G401 (cell line): ENCODE data around the gene MUC5B. TPM values are rescaled to one million over a fixed set of nuclear protein-coding genes. Genes with fewer than 3 reads are reported as not detected.
"Not testable (repeated sequence)": the region's sequence is repeated elsewhere in the genome, so short reads cannot be mapped to it uniquely, and the experiment has no call there.

Source experiments
- DNase-seq: peaks from one replicate; pipeline ENCODE4 v3.0.0-alpha.2; 2015; ENCODE audit warnings: low spot score
- in situ Hi-C: cut with HindIII; loops from 2 replicates; pipeline ENCODE4 v1.10.0; 2016; ENCODE audit warnings: low sequenced_read_pairs, mixed read lengths
- total RNA-seq: library from RNA; depleted of rRNA; stranded (reverse); fragments of >200 nt; shearing (Covaris generic); gene quantifications from 2 replicates; pipeline ENCODE4 v1.2.3, GENCODE V29; 2014

MUC5B gene
- total RNA-seq, 1 experiment from 2014 or later = not detected

DNA sequence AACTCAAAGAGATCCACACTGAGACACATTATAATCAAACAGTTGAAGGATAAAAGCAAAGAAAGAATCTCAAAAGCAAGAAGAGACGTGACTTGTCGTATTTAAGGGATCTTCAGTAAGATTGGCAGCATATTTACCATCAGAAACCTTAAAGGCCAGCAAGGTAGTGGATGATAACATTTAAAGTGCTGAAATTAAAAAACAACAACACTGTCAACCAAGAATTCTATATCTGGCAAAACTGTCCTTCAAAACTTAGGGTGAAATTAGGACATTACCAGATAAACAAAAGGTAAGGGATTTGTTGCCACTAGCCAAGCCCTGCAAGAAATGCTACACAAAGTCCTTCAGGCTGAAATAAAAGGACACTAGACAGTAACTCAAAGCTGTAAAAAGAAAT is 11.0 kb upstream of the MUC5B start:
- in situ Hi-C loops = no loop called here
- DNase-seq = no peak

- DNase-seq, in situ Hi-C loops: not testable (repeated sequence)
Observed at GRCh38 chr11:1215826-1216225, 7.0 kb upstream of the MUC5B start.

DNA sequence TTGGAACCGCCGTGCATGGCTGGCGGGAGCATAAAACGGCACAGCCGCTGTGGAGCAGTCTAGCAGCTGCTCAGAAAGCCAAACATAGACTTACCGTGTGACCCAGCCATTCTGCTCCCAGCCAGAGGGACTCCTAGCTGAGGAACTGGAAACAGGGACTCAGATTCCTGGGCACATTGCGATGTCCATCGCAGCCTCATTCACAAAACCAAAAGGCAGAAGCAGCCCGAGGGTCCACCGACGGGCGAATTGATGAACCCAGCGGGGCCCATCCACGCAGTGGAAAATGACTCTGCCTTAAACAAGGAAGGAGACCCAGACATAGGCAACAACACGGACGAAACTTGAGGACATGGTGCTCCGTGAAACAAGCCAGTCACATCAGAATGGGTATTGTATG is 5.7 kb upstream of the MUC5B start:
- in situ Hi-C loops = no loop called here

GRCh38 chr11:1218256-1218787 is 4.5 kb upstream of the MUC5B start:
- no peak for DNase-seq
- in situ Hi-C loops = no loop called here

More for the DNA sequence above, 5.7 kb upstream of the MUC5B start:
- no peak for DNase-seq

GRCh38 chr11:1218788-1219445 is 3.9 kb upstream of the MUC5B start:
- in situ Hi-C loops = no loop called here

DNA sequence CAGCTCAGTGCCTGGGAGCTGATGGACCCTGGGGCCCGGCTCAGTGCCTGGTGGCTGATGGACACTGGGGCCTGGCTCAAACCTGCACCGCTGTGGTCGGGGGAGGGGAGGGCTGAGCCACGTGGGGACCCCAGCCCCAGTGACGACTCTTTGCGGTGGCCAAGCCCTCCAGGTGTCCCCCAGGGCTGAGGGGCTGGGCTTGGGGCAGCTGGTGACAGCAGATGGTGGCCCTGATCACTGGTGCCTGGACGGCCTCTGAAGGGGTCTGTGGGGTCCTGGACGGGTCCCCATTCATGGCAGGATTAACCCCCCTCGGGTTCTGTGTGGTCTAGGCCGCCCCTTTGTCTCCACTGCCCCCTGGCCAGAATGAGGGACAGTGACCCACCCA is 3.4 kb upstream of the MUC5B start:
- no peak for DNase-seq
- in situ Hi-C loops = no loop called here

More at GRCh38 chr11:1218788-1219445, 3.9 kb upstream of the MUC5B start:
- no peak for DNase-seq

DNA sequence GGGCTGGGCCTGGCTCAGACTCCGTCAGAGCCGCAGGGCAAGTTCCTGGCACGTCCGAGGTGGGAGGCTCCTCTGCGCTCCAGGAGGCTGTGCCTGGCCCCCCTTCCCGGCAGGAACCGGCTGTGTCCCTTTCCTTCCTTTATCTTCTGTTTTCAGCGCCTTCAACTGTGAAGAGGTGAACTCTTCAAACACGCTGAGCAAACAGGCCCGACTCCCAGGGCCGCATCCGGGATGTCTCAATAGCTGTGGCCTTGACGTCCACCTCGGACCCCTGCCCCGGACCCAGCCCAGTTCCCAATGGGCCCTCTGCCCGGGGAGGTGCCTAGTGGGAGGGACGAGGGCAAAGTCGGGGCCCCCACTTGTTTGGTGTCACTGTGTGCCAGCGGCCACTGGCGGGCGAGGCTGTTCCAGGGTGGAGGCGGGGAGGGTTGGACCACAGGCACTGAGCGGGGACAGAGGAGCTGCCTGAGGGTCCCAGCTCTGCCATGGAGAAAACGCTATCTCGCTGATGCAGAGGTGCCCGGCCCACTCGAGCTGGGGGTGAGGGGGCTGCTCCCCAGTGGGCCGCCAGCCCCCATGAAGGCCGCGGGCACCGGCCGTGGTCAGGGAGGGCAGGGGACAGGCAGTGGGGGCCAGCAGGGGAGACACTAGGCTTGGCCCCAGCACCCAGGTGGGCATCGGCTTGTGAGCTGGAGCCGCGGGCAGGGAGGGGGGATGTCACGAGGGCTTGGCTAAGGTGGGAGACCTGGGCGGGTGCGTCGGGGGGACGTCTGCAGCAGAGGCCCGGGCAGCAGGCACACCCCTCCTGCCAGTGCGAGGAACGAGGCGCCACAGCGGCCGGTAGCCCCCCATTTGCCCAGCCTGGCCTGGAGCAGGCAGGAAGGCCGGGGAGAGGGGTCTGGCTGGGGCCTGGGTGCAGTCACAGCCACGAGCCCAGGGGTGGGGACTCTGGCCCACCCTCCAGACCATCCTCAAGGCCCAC is 2.7 kb upstream of the MUC5B start:
- in situ Hi-C loops = no loop called here
- no peak for DNase-seq

DNA sequence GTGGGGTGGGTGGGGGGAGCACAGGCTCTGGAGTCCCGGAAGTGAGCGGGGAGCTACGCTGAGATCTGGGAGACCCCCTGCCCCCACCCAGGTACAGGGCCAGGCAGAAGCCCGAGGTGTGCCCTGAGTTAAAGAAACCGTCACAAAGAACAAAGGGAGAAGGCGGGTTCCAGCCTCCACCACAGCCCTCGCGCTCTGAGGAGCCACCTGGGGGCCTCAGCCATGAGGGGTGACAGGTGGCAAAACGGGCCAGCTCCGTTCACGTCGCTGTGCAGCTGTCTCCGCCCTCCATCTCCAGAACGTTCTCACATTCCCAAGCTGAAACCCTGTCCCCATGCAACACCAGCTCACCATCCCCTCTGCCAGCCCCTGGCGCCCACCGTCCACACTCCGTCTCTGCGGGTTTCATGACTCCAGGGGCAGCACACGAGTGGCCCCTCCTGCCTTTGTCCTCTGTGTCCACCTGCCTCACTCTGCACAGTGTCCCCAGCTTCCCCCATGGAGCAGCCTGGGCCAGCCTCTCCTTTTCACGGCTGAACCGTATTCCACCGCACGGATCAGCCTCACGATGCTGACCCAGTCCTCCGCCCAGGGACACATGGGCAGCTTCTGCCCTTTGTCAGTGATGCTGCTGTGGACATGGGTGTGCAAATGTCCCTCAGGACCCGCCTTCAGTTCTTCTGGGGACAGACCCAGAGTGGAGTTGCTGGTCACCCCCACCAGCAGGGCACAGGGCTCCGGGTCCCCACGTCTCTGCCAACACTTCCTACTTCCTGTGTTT is 1.7 kb upstream of the MUC5B start:
- DNase-seq = no peak
- in situ Hi-C loops = no loop called here

DNA sequence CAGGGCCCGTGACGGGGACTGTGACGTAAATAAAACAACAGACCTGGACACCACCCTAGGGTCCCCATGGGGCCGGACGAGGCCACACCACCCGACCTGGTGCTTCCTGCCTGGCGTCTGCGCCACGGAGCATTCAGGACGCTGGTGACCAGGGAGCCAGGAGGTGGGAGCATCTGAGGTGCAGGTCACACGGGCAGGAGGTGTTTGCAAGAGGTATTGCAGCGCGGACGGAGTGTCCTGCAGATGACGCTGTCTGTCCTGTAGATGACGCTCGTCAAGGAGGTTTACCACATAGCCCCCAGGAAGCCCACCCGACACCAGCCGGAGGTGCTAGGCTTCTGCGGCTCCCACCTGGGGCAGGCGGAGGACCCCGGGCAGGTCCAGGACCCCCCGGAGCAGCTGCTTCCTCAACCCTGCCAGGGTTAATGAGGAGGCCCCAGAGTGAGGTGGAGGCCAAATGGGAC is 986 bp upstream of the MUC5B start:
- no peak for DNase-seq
- in situ Hi-C loops = no loop called here

DNA sequence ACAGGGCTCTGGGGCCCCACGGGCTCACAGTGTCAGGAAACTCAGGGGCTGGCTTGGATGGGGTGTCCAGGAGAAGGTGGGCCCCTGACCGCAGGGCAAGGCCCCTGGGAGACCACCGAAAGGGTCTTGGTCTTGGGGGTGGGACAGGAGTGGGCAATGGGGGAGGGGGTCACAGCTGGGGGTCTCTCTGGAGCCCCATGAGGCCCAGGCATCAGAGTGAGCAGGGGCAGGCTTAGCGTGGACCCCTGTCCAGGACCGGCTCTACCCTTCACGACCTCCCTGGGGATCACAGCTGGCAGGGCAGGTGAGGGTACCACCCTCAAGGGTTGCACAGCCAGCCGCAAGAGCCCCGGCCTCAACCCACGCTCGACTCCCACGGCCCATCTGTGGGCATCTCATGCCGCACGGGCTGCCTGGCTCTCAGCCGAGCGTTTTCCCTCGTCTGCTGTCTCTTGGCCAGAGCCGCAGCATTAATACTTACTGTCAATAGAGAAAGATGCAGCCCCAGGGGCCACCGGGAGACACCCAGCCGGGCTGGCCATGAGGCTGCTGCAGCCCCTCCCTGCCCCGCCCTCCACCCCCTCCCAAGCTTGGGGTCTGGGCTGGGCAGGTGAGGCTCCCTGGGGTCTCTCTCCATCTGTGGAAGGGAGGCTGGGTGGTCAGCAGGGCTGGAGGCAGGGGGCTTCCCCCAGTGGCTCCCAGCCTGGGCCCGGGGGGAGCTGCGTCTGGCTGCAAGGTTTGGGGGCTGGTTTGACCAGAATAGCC is 662 bp downstream of the MUC5B start:
- no peak for DNase-seq
- in situ Hi-C loops = no loop called here

DNA sequence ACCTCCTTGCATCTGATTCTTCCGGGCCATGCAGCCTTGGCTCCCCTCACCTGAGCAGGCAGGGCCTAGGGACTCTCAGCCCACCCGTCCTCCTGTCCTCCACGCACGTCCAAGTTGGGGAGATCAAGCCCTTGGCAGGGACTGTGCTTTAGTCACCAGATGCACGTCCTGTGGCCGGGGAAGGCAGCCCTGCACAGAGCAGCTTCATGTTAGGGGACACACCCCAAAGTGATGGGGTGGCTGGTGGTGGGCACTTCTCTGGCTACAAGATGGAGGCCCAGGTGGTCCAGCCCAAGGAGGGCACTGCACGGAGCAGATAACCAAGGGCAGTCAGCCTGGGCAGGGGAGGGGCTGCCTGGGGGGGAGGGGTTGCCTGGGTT is 1.2 kb downstream of the MUC5B start:
- in situ Hi-C loops = no loop called here
- DNase-seq = no peak

DNA sequence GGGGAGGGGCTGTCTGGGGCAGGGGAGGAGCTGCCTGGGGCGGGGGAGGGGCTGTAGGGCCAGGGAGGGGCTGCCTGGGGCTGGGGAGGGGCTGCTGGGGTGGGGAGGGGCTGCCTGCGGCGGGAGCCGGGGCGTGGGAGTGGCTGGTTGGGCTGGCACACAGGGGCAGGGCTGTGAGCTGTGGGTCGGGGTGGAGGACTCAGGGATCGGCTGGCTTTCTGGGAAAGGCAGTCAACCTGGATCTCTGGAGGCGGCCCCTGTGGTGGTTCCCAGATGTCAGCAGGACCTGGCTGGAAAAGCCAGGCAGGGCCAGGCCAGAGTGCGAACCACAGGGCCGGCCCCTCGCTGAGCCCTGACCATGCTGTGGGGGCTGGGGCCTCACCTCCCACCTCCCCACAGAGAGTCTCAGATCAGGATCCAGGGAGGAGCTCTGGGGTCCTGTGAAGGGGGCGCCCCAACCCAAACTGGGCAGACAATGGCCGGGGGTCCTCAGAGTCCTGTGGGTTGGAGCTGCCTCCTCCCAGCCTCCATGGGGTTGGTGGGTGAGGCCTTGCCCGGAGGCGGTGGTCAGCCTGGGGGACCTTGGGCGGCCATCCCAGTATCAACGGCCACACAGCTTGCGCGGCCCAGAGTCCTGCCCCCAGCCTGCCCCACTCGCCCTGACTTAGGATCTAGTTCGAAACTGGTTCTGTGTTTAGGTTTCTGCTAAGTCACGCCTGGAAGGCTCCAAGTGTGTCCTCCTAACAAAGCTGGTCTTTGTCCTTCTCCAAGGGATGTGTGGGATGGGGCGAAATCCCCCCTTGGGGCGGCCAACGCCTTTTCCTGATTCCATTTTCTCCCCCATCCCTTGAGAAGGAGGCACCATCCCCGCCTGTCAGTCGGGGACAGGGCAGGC is 1.9 kb downstream of the MUC5B start:
- in situ Hi-C loops = no loop called here
- DNase-seq = no peak

DNA sequence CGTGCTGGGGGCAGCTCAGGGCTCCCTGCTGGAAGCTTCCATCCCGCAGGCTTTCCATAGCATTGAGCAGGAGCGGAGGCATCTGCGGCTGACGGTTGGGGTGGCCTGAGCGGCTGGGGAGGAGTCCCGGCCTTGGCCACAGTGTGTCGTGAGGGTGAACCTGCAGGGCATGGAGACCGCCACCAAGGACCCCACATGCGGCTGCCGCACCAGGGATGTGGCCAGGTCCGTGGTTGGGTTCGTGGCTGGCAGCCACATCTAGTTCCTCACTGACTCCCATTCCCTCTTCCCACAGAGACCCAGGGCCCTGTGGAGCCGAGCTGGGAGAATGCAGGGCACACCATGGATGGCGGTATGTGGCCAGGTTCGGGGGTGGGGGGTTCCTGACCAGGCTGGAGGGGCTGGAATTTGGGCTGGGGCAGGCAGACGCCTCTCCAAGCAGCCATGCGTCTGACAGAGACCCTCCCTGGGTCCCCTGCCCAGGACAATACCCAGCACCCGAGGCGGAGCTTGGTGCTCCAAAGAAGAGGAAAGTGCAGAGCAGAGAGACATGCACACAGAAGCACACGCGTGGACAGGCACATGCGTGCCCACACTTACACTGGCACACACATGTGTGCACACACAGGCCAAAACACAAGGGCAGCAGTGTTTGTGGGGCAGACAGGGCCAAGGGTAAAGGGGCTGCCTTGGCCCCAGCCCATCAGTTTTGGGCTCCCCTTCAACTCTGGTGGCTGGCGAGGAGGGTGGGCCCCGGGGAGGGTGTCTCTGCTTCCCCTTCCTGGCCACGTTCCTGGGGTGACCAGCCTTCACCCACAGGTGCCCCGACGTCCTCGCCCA is 2.7 kb downstream of the MUC5B start:
- DNase-seq = no peak
- in situ Hi-C loops = no loop called here

DNA sequence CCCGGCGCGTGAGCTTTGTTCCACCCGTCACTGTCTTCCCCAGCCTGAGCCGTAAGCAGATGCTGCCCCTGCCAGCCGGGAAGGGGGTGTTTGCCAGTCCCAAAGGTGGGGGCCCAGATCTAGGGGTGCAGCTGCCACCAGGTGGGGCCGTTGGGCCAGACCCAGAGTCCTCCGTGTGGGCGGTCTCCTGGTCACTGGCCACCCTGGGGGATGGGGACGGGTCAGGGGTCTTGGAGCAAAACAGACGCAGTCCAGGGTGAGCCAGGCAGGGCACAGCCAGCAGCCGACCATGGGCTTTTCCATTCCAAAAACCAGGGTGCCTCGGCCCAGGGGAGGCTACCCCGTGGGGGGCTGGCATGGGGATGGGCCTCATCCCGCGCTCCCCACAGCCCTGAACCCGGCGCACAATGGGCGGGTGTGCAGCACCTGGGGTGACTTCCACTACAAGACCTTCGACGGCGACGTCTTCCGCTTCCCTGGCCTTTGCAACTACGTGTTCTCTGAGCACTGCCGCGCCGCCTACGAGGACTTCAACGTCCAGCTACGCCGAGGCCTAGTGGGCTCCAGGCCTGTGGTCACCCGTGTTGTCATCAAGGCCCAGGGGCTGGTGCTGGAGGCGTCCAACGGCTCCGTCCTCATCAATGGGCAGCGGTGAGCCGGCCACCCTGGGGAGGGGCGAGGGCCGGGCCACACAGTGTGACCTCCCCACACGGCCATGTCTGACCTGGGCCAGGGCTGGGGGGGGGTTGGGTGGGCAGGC is 3.5 kb downstream of the MUC5B start:
- in situ Hi-C loops = no loop called here

GRCh38 chr11:1226986-1227550 is 4.2 kb downstream of the MUC5B start:
- no peak for DNase-seq
- in situ Hi-C loops = no loop called here

More for the DNA sequence above, 3.5 kb downstream of the MUC5B start:
- DNase-seq = no peak

DNA sequence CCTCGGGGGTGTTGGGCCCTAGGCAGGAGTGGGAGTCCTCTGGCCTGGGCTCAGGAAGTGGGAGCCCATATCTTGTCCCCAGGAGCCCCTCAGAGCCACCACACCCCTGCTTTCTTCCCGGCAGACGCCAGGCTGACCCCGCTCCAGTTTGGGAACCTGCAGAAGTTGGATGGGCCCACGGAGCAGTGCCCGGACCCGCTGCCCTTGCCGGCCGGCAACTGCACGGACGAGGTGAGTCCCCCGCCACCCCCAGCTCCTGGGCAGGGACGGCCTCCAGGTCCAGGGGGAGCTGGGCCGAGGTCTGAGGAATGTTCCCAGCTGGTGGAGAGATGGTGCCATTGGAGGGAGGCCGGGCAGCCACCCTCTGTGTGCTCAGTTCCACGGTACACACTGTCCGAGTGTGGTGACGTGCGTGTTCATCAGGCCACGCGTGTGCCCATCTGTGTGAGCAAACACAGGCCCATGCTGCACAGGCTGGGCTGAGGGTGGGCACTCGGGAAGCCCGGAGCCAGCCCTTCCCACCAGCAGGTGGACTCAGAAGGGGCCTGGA is 4.8 kb downstream of the MUC5B start:
- no peak for DNase-seq
- in situ Hi-C loops = no loop called here
